CD4-positive, alpha-beta T cell (primary cell): ENCODE measurements around the gene AP3B1. TPM values are rescaled to one million over a fixed set of nuclear protein-coding genes. Genes with fewer than 3 reads are reported as not detected.

Experiments used
- ATAC-seq: fragments of 200-7000 bp; cut with Tn5 transposase; one replicate; pipeline ENCODE4 v1.10.0; 2022; ENCODE audit warnings: mild to moderate bottlenecking; ENCODE audit not compliant: poor library complexity
- CTCF ChIA-PET: fragments of 350-600 bp; sonication (Branson Sonifier 250); formaldehyde crosslinking; loops from one replicate; lab custom pipeline; 2021; ENCODE audit warnings: antibody characterized with exemption, inconsistent platforms; lab: Charles Lee
- POLR2A ChIA-PET: fragments of 350-600 bp; sonication (Branson Sonifier 250); formaldehyde crosslinking; loops from one replicate; lab custom pipeline; 2021; ENCODE audit warnings: antibody characterized with exemption, inconsistent platforms; lab: Charles Lee
- DNase-seq, 14 experiments: peaks; one replicate each; pipeline ENCODE4 v3.0.0-alpha.2; 2013 to 2020; ENCODE audit warnings: mixed read lengths in 2 of 14
- H3K27ac ChIP-seq, 2 donors: one replicate each; pipeline versions ENCODE4 v1.5.1 to v1.7.0; 2013; ENCODE audit warnings: low read length in 2 of 2, low read depth in 1 of 2, mild to moderate bottlenecking in 1 of 2
- H3K27me3 ChIP-seq, 2 experiments: 1 replicate in 1 of 2; 2 replicates in 1 of 2; pipeline versions ENCODE4 v1.6.1 to v1.7.0; 2013; ENCODE audit warnings: low read length in 2 of 2, control low read depth in 1 of 2, mild to moderate bottlenecking in 1 of 2, moderate library complexity in 1 of 2; ENCODE audit not compliant: insufficient read depth in 2 of 2, control insufficient read depth in 1 of 2
- H3K36me3 ChIP-seq: one replicate; pipeline ENCODE4 v1.6.1; 2013; ENCODE audit warnings: low read length, control low read depth; ENCODE audit not compliant: insufficient read depth
- H3K4me1 ChIP-seq: one replicate; pipeline ENCODE4 v1.6.1; 2013; ENCODE audit warnings: low read length, control low read depth; ENCODE audit not compliant: insufficient read depth
- H3K4me3 ChIP-seq: one replicate; pipeline ENCODE4 v1.5.1; 2013; ENCODE audit warnings: mild to moderate bottlenecking, low read length, moderate library complexity
- H3K9me3 ChIP-seq, 2 experiments: 1 replicate in 1 of 2; 2 replicates in 1 of 2; pipeline versions ENCODE4 v1.6.1 to v1.7.0; 2013; ENCODE audit warnings: low read length in 2 of 2, mild to moderate bottlenecking in 2 of 2, control low read depth in 1 of 2, moderate library complexity in 1 of 2; ENCODE audit not compliant: control insufficient read depth in 1 of 2, insufficient read depth in 1 of 2
- H3K27ac Mint-ChIP-seq: one replicate; pipeline ENCODE4 v1.8.0; 2020; ENCODE audit warnings: mixed read lengths
- H3K27me3 Mint-ChIP-seq: one replicate; pipeline ENCODE4 v1.8.0; 2021; ENCODE audit warnings: mixed read lengths
- H3K36me3 Mint-ChIP-seq: one replicate; pipeline ENCODE4 v1.8.0; 2021; ENCODE audit warnings: low read depth, mixed read lengths
- H3K4me1 Mint-ChIP-seq: one replicate; pipeline ENCODE4 v1.8.0; 2021; ENCODE audit warnings: low read depth, mixed read lengths
- H3K4me3 Mint-ChIP-seq: one replicate; pipeline ENCODE4 v1.8.0; 2020; ENCODE audit warnings: mild to moderate bottlenecking, mixed read lengths
- H3K9me3 Mint-ChIP-seq: one replicate; pipeline ENCODE4 v1.8.0; 2020; ENCODE audit warnings: mixed read lengths
- intact Hi-C, 2 experiments: fragments of 100-400 bp; cut with DNase I in 1 of 2; cut with micrococcal nuclease in 1 of 2; formaldehyde crosslinking; loops; one replicate each; pipeline versions ENCODE4 v1.15.1 to v1.9.0; 2023 to 2025; cut with DNase I, micrococcal nuclease
- total RNA-seq, 174 experiments: library from RNA in 2 of 174; stranded (reverse) in 2 of 174; gene quantifications; one replicate each; pipeline ENCODE4 v1.2.3 and lab custom pipeline; 2021 to 2026
- TF ChIP-seq, protein P1 (sequence below): fragments of 200-600 bp; IDR thresholded peaks from one replicate; pipeline ENCODE4 v1.8.0; 2022; ENCODE audit warnings: antibody characterized with exemption, mild to moderate bottlenecking

Gene AP3B1
- total RNA-seq, 2 experiments from 2014 or later, result 24.5 to 24.6 TPM

DNA sequence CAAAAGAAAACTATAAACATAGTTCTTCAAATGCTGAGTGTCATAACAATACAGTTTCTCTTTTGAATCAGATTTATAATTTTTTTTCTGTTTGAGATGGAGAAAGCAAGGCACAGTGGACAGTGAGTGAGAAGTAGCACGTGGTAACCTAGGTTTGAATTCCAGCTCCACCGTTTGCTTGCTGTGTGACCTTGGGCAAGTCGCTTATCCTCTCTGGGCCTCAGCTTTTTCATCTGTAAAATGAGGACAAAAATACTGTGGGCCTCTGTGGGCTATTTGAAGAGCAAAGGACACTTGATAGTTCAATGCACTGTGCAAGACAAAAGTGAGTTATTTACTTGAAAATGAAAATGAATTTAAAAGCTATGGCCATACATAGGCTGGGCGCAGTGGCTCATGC is 330.7 kb downstream of the AP3B1 start:
- Mint-ChIP-seq H3K27me3 (peaks cover 53% of the 10 kb centered on the region), H3K27ac (no peak overlapping the region), H3K9me3 (no peaks in the 10 kb centered on the region), H3K4me3 (no peak overlapping the region), H3K4me1 (peaks cover 5% of the 10 kb centered on the region), H3K36me3 (no peaks in the 10 kb centered on the region)
- peaks cover 3% of the 10 kb centered on the region for H3K4me1 ChIP-seq
- intact Hi-C loops, result no loop called here
- ChIA-PET CTCF (no interaction called here), POLR2A (no interaction called here)
- H3K4me3 ChIP-seq, result no peak overlapping the region
- DNase-seq (no peak), ATAC-seq (no peak)
- no peaks in the 10 kb centered on the region for H3K36me3 ChIP-seq
- no peaks in the 10 kb centered on the region for H3K9me3 ChIP-seq
- TF ChIP-seq, protein P1, sequence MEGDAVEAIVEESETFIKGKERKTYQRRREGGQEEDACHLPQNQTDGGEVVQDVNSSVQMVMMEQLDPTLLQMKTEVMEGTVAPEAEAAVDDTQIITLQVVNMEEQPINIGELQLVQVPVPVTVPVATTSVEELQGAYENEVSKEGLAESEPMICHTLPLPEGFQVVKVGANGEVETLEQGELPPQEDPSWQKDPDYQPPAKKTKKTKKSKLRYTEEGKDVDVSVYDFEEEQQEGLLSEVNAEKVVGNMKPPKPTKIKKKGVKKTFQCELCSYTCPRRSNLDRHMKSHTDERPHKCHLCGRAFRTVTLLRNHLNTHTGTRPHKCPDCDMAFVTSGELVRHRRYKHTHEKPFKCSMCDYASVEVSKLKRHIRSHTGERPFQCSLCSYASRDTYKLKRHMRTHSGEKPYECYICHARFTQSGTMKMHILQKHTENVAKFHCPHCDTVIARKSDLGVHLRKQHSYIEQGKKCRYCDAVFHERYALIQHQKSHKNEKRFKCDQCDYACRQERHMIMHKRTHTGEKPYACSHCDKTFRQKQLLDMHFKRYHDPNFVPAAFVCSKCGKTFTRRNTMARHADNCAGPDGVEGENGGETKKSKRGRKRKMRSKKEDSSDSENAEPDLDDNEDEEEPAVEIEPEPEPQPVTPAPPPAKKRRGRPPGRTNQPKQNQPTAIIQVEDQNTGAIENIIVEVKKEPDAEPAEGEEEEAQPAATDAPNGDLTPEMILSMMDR, result no peak
- no peak overlapping the region for H3K27ac ChIP-seq
- H3K27me3 ChIP-seq, result peaks cover under 1 to 9% of the 10 kb centered on the region in 2 experiments

DNA sequence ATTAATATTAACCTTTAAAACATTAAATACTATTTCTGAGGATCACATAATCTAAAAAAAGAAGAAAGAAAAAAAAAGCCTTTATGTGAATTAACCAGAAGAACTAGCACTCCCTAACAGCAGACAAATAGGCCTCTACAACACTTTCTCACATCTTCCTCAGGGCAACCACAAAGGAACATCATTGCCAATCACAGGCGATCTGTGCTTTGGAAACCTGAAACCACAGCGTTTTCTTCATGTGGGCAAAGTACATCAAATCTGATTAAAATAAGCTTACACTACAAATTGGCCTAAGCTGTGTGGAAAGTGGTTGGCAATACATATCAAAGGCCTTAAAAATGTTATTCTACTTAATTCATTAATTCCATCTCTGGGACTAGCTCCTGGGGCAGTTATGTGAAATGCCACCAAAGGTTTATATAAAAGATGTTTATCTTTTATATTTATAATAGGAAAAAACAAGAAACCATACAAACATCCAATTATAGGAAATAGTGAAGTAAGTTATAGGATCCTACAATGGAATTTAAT is 333.6 kb downstream of the AP3B1 start:
- Histone ChIP-seq H3K4me1 (peaks cover 6% of the 10 kb centered on the region), H3K4me3 (no peak overlapping the region), H3K27ac (no peak overlapping the region), H3K27me3 (peaks cover 13 to 27% of the 10 kb centered on the region in 2 experiments), H3K36me3 (no peaks in the 10 kb centered on the region), H3K9me3 (peaks cover 0 to 6% of the 10 kb centered on the region in 2 experiments)
- no peak overlapping the region for H3K27ac Mint-ChIP-seq
- POLR2A ChIA-PET, result no interaction called here
- no peak for ATAC-seq
- intact Hi-C loops, result no loop called here
- DNase-seq, result peak in 3 of 14 experiments; percentile 24 to 42 (median 32)
- CTCF ChIA-PET, result no interaction called here
- peaks cover 10% of the 10 kb centered on the region for H3K4me1 Mint-ChIP-seq
- H3K27me3 Mint-ChIP-seq, result peaks cover 50% of the 10 kb centered on the region
- no peaks in the 10 kb centered on the region for H3K36me3 Mint-ChIP-seq
- H3K9me3 Mint-ChIP-seq, result no peaks in the 10 kb centered on the region
- no peak overlapping the region for H3K4me3 Mint-ChIP-seq
- TF ChIP-seq, protein P1, result no peak

DNA sequence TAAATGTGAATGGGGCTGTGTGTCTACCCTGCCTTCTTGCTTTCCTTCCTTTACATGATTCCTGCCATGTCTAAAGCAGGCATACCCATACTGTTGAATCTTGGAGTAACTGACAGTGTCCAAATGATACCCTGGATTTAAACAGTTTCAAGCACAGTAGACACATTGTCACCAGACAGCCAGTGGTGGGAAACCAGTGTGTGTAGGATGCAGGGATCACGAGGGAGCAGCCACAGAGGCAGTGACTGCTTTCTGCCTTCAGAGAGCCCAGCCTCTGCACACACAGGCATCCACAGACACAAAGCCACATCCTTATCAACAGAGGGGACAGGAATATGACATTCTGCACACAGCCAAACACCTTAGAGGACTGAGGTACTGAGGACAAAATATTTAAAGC is 334.2 kb downstream of the AP3B1 start:
- no peak overlapping the region for H3K4me3 Mint-ChIP-seq
- Histone ChIP-seq H3K4me3 (no peak overlapping the region), H3K27ac (no peak overlapping the region), H3K27me3 (peaks cover 13 to 27% of the 10 kb centered on the region in 2 experiments), H3K4me1 (peaks cover 6% of the 10 kb centered on the region), H3K36me3 (no peaks in the 10 kb centered on the region), H3K9me3 (peaks cover 0 to 6% of the 10 kb centered on the region in 2 experiments)
- CTCF ChIA-PET, result no interaction called here
- no peaks in the 10 kb centered on the region for H3K9me3 Mint-ChIP-seq
- no peaks in the 10 kb centered on the region for H3K36me3 Mint-ChIP-seq
- ATAC-seq, result no peak
- no peak overlapping the region for H3K27ac Mint-ChIP-seq
- H3K27me3 Mint-ChIP-seq, result peaks cover 56% of the 10 kb centered on the region
- intact Hi-C loops, result no loop called here
- H3K4me1 Mint-ChIP-seq, result peaks cover 10% of the 10 kb centered on the region
- TF ChIP-seq, protein P1, result no peak
- POLR2A ChIA-PET, result no interaction called here
- DNase-seq, result peak in 1 of 14 experiments; percentile 19
